PFSK-1 (cell line): Measurements from ENCODE around the gene SYTL3. TPM values are rescaled to one million over a fixed set of nuclear protein-coding genes. Genes with fewer than 3 reads are reported as not detected.

Experiments used
- FOXP2 ChIP-seq: optimal IDR thresholded peaks from 2 replicates; pipeline ENCODE3; 2011; ENCODE audit warnings: borderline replicate concordance, control low read depth, inconsistent platforms; ENCODE audit not compliant: insufficient read depth; ENCODE audit errors: extremely low read length, extremely low read depth
- POLR2AphosphoS5 ChIP-seq: IDR thresholded peaks from 2 replicates; pipeline ENCODE4 v1.6.1; 2012; ENCODE audit warnings: low read depth, mild to moderate bottlenecking, control low read depth, low read length, moderate library complexity
- SIN3A ChIP-seq: IDR thresholded peaks from 2 replicates; pipeline ENCODE4 v1.6.1; 2012; ENCODE audit warnings: mild to moderate bottlenecking, low read length, moderate library complexity, borderline replicate concordance; ENCODE audit not compliant: insufficient read depth
- TAF1 ChIP-seq: IDR thresholded peaks from 2 replicates; pipeline ENCODE4 v1.6.1; 2012; ENCODE audit warnings: low read length, control low read depth, borderline replicate concordance; ENCODE audit not compliant: insufficient read depth
- polyA plus RNA-seq: library from polyadenylated mRNA; unstranded; fragments of >200 nt; gene quantifications from one replicate; pipeline ENCODE4 v1.2.1, GENCODE V29; 2012; ENCODE audit warnings: low read depth, missing spikeins; ENCODE audit not compliant: insufficient read length
- TF ChIP-seq, protein P1 (sequence below), 2 experiments: IDR thresholded peaks; 2 replicates each; pipeline versions ENCODE4 v1.6.1 to v1.8.0; 2011 to 2012; ENCODE audit warnings: low read depth in 2 of 2, low read length in 2 of 2, control low read depth in 1 of 2, inconsistent platforms in 1 of 2, mild to moderate bottlenecking in 1 of 2, moderate library complexity in 1 of 2; ENCODE audit not compliant: insufficient read depth in 1 of 2

SYTL3 gene, protein sequence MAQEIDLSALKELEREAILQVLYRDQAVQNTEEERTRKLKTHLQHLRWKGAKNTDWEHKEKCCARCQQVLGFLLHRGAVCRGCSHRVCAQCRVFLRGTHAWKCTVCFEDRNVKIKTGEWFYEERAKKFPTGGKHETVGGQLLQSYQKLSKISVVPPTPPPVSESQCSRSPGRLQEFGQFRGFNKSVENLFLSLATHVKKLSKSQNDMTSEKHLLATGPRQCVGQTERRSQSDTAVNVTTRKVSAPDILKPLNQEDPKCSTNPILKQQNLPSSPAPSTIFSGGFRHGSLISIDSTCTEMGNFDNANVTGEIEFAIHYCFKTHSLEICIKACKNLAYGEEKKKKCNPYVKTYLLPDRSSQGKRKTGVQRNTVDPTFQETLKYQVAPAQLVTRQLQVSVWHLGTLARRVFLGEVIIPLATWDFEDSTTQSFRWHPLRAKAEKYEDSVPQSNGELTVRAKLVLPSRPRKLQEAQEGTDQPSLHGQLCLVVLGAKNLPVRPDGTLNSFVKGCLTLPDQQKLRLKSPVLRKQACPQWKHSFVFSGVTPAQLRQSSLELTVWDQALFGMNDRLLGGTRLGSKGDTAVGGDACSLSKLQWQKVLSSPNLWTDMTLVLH
- 5.1 TPM for polyA plus RNA-seq

- TF ChIP-seq TAF1 (0 out of 2 replicates have a peak, but pooled peaks have one; percentile 14), POLR2AphosphoS5 (no peak)
These were observed at the start of gene SYTL3 for GRCh38 chr6:158649289-158650143. Gene SYTL3 (plus strand): TSS chr6:158650054. CDS start chr6:158663269, 13,215 bp downstream.

- no peak for TF ChIP-seq POLR2AphosphoS5
These were observed 46.4 kb upstream of the SYTL3 start for GRCh38 chr6:158603261-158604047.

DNA sequence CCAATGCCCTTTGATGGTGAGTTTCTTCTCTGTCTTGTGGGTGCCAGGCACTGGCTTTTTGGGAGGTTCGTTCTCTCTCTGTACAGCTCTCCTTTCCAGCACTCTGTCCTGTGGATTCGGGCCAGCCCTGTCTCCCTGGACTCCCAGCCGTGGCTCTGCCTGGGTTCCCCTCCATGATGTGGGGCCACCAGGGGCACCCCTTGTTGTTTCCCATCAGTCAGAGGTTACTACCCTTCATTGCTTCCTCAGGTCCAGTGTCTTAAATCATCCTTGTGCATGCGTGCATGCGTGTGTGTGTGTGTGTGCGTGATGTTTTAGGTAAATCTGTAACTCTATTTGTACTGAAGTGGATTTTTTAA lies 45.8 kb upstream of the SYTL3 start:
- no peak for TF ChIP-seq POLR2AphosphoS5
- TF ChIP-seq TAF1, result no peak
- TF ChIP-seq FOXP2, result no peak

- TF ChIP-seq FOXP2 (no peak), TAF1 (no peak), POLR2AphosphoS5 (no peak)
- TF ChIP-seq, protein P1, sequence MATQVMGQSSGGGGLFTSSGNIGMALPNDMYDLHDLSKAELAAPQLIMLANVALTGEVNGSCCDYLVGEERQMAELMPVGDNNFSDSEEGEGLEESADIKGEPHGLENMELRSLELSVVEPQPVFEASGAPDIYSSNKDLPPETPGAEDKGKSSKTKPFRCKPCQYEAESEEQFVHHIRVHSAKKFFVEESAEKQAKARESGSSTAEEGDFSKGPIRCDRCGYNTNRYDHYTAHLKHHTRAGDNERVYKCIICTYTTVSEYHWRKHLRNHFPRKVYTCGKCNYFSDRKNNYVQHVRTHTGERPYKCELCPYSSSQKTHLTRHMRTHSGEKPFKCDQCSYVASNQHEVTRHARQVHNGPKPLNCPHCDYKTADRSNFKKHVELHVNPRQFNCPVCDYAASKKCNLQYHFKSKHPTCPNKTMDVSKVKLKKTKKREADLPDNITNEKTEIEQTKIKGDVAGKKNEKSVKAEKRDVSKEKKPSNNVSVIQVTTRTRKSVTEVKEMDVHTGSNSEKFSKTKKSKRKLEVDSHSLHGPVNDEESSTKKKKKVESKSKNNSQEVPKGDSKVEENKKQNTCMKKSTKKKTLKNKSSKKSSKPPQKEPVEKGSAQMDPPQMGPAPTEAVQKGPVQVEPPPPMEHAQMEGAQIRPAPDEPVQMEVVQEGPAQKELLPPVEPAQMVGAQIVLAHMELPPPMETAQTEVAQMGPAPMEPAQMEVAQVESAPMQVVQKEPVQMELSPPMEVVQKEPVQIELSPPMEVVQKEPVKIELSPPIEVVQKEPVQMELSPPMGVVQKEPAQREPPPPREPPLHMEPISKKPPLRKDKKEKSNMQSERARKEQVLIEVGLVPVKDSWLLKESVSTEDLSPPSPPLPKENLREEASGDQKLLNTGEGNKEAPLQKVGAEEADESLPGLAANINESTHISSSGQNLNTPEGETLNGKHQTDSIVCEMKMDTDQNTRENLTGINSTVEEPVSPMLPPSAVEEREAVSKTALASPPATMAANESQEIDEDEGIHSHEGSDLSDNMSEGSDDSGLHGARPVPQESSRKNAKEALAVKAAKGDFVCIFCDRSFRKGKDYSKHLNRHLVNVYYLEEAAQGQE (IDR thresholded peaks at IDR 0.05; ENCODE audit: insufficient read depth in 1 of 2, low read depth in 2 of 2, low read length in 2 of 2), result no peak
These were observed 44.5 kb upstream of the SYTL3 start for GRCh38 chr6:158605266-158605878.

DNA sequence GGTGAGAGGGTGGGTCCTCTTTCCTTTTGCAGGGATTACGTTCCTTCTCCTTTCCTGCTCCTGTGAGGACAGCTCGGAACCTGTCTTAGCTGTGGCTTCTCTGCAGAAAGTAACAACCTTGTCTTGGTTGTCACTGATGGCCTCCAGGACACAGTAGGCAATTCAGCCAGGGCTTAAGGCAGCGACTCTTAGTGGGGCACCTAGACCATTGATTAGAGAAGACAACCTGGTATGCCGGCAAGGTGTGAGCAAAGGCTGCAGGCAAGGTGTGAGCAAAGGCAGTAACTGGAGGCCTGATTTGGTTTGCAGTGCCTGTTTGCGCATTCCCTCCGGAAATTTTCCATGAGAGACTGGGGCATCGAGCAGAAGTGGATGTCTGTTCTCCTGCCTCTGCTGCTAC lies 42.9 kb upstream of the SYTL3 start:
- TF ChIP-seq FOXP2, result no peak
- TF ChIP-seq, protein P1 (IDR thresholded peaks at IDR 0.05; ENCODE audit: insufficient read depth in 1 of 2, low read depth in 2 of 2, low read length in 2 of 2), result no peak
- TF ChIP-seq TAF1, result no peak
- no peak for TF ChIP-seq SIN3A
- no peak for TF ChIP-seq POLR2AphosphoS5

DNA sequence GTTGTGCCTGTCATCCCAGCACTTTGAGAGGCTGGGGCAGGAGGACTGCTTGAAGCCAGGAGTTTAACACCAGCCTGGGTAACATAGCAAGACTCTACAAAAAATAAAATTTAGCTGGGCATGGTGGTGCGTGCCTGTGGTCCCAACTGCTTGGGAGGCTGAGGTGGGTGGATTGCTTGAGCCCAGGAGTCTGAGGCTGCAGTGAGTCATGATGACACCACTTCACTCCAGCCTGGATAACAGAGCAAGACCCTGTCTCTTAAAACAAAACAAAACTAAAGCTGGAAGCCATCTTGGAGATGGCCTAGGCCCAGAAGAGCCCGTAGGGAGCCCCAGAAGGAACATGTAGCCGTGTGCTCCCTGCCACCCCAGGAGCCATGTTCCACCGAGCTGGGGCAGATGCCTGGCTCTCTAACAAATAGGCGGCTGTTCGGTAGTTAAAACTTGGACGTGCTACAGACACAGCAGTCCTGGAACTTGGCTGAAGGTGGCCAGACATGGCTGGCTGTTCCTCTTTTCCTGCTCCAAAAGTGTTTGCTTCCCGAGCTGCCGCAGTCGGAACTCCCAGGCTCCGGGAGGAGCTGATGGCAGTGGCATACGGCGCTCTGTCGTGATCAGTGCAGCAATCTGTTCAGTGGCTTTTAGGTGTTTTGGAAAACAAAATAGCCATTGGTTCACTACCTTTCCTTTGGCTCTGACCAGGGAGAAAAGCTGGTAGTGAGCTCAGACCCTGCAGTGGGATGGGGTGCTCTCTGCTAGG lies 42.3 kb upstream of the SYTL3 start:
- TF ChIP-seq SIN3A (no peak), POLR2AphosphoS5 (no peak), TAF1 (no peak), FOXP2 (no peak)
- TF ChIP-seq, protein P1 (IDR thresholded peaks at IDR 0.05; ENCODE audit: insufficient read depth in 1 of 2, low read depth in 2 of 2, low read length in 2 of 2), result no peak
